Neural cell (in vitro differentiated cells): ENCODE data around the gene SF3B6.

ENCODE experiments used
- EP300 ChIP-seq: fragments of 450-650 bp; conservative IDR thresholded peaks from 2 replicates; pipeline ENCODE4 v1.6.1; 2014; ENCODE audit warnings: antibody characterized with exemption, mild to moderate bottlenecking, moderate library complexity; ENCODE audit not compliant: poor library complexity, severe bottlenecking
- TF ChIP-seq, protein P1 (sequence below): fragments of 450-650 bp; IDR thresholded peaks from 2 replicates; pipeline ENCODE4 v1.5.1; 2014; ENCODE audit warnings: antibody characterized with exemption, mild to moderate bottlenecking, moderate library complexity; ENCODE audit not compliant: poor library complexity, severe bottlenecking

DNA sequence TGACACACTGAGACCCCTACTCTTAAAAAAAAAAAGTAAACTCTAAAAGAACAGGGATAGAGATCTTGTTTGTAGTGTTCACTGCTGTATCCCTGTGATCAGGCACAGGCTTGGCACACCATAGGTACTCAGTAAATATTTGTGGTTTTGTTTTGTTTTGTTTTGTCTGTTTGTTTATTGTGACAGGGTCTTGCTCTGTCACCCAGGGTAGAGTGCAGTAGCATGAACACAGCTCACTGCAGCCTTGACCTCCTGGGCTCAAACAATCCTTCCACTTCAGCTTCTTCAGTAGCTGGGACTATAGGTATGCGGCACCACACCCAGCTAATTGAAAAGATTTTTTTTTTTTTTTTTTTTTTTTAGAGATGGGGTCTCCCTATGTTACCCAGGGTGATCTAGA lies 23.2 kb downstream of the SF3B6 start:
- TF ChIP-seq EP300 = no peak
- TF ChIP-seq, protein P1, sequence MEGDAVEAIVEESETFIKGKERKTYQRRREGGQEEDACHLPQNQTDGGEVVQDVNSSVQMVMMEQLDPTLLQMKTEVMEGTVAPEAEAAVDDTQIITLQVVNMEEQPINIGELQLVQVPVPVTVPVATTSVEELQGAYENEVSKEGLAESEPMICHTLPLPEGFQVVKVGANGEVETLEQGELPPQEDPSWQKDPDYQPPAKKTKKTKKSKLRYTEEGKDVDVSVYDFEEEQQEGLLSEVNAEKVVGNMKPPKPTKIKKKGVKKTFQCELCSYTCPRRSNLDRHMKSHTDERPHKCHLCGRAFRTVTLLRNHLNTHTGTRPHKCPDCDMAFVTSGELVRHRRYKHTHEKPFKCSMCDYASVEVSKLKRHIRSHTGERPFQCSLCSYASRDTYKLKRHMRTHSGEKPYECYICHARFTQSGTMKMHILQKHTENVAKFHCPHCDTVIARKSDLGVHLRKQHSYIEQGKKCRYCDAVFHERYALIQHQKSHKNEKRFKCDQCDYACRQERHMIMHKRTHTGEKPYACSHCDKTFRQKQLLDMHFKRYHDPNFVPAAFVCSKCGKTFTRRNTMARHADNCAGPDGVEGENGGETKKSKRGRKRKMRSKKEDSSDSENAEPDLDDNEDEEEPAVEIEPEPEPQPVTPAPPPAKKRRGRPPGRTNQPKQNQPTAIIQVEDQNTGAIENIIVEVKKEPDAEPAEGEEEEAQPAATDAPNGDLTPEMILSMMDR = no peak
